ENCODE data around the gene ZBTB7B.

DNA sequence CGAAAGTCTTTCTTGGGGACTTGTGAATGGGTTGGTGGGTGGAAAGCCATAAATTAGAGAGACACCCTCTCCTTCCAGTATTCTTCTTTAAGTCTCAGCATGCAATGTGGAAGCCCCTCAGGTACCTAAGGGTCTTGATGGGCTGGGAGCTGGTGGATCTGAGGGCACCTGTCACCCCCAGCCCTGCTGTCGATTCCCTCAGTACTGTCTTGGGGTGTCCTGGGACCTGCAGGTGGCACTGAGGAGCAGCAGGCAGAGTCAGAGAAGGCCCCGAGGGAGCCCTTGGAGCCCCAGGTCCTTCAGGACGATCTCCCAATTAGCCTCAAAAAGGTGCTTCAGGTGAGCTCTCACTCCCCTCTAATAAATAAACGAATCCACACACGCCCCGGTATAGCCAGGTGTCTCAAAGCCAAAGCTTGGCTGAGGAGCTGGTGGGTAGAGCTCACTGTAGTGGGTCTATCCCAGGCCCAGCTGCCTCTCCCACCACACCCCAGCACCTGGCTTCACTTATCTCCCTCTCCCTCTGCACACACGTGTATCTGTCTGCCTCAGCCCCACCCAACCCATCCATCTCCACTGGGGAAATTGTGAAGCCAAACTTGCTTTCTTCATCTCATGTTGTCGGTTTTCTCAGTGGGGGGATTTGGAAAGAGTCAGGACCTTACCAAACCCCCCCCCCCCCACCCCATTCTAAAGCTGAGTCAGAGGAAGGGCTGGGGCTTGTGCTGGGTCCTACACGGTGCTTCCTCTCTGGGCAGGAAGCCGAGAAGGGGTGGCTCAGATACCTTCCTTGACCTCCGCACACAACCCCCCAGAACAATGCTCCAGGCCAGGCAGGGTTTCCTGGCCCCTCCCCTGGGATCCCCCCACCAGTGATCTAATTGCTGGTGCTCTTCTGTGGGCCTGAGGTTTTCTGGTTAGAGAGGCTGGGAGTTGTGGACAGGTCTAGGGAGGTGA lies 50.1 kb downstream of the ZBTB7B start:
- TF ChIP-seq, protein P1, sequence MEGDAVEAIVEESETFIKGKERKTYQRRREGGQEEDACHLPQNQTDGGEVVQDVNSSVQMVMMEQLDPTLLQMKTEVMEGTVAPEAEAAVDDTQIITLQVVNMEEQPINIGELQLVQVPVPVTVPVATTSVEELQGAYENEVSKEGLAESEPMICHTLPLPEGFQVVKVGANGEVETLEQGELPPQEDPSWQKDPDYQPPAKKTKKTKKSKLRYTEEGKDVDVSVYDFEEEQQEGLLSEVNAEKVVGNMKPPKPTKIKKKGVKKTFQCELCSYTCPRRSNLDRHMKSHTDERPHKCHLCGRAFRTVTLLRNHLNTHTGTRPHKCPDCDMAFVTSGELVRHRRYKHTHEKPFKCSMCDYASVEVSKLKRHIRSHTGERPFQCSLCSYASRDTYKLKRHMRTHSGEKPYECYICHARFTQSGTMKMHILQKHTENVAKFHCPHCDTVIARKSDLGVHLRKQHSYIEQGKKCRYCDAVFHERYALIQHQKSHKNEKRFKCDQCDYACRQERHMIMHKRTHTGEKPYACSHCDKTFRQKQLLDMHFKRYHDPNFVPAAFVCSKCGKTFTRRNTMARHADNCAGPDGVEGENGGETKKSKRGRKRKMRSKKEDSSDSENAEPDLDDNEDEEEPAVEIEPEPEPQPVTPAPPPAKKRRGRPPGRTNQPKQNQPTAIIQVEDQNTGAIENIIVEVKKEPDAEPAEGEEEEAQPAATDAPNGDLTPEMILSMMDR (conservative IDR thresholded peaks at IDR 0.05), result peak; percentile 58; the same call in 1 of the 2 replicates
- no peak for TF ChIP-seq EZH2 (IDR thresholded peaks at IDR 0.05; ENCODE audit: low read depth)

All from PC-9 (cell line).